Measurements from ENCODE around the gene FAM110A.
"Not testable (repeated sequence)": the region's sequence is repeated elsewhere in the genome, so short reads cannot be mapped to it uniquely, and the experiment has no call there.

FAM110A gene

GRCh38 chr20:833450-834150 lies at the start of gene FAM110A:
Gene FAM110A, plus strand, starts transcription at chr20:833715. Its CDS starts 11,090 bp downstream, at chr20:844805.
- peak; percentile 98 for DNase-seq

- DNase-seq, result no peak
Measured at GRCh38 chr20:787825-788224, 45.7 kb upstream of the FAM110A start.

DNA sequence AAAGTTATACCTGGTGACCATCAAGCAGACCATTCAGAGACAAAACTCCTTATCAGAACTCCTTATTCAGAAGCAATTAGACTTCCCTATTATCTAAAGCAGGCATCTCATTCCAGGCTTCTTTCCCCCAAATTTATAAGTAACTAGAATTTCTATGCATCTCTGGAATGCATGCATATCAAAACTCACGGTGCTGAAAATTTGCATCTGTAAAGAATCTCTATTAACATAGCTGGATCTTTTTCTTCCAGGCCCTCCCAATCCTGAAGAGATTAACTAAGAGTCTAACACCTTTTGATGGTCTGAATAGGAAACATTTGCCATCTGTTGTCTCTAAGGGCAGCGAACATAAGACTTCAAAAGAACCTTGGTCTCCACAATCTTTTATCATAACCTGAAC lies 42.5 kb upstream of the FAM110A start:
- DNase-seq, result no peak

DNA sequence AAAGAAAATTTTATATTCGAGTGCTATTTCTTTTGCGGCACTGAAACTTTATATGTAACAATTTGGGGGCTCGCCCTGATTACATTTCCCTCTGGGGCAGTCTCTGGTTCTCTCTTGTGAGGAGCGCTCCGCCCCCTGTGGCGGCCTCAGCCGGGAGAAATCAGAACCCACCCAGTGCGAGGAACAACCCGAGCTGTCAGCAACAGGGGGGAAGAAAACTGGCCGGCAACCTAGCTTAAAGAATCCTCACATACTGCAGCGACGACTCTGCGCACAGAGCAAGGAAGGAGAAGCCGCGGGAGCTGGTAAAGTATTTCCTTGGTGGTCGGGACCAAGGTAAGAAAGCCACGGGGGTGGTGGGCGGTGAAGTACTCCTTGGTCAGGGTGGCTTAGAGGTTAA lies 41.3 kb upstream of the FAM110A start:
- no peak for DNase-seq

DNA sequence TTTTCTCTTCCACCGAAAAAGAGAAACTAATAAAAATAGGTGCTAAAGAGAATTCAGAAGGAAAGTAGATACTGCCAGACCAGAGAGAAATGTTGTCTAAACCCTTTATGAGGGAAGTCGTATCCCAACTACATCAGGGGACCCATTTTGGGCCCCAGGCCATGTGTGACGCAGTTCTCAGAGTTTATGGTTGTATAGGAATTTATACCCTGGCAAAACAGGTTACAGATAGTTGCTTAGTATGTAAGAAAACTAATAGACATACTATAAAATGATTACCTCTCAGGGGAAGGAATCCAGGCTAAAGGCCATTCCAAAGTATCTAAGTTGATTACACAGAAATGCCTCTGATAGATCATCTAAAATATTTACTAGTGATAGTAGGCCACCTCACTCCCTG lies 36.6 kb upstream of the FAM110A start:
- no peak for DNase-seq

- not testable (repeated sequence) for DNase-seq
Measured at GRCh38 chr20:798746-799145, 34.8 kb upstream of the FAM110A start.

GRCh38 chr20:800026-800425 lies 33.5 kb upstream of the FAM110A start:
- DNase-seq, result not testable (repeated sequence)

GRCh38 chr20:801678-802077 lies 31.8 kb upstream of the FAM110A start:
- DNase-seq, result no peak

DNA sequence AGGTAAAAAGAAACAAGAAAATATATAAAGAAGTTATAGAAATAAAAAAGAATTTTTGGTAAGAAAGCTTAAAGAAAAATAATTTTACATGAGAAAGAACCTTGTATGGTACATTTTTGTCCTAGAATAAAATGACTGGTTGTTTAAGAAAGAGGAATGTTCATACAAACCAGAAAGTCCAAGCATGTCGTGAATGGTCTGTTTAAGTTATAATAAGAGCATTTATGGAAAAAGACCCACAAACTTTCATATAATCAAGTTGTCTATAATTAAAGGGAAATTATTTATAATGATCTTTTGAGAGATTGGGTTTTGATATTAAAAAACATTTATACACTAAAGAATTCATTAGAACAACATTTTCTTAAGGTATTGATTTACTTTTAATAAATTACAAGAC lies 27.8 kb upstream of the FAM110A start:
- no peak for DNase-seq

DNA sequence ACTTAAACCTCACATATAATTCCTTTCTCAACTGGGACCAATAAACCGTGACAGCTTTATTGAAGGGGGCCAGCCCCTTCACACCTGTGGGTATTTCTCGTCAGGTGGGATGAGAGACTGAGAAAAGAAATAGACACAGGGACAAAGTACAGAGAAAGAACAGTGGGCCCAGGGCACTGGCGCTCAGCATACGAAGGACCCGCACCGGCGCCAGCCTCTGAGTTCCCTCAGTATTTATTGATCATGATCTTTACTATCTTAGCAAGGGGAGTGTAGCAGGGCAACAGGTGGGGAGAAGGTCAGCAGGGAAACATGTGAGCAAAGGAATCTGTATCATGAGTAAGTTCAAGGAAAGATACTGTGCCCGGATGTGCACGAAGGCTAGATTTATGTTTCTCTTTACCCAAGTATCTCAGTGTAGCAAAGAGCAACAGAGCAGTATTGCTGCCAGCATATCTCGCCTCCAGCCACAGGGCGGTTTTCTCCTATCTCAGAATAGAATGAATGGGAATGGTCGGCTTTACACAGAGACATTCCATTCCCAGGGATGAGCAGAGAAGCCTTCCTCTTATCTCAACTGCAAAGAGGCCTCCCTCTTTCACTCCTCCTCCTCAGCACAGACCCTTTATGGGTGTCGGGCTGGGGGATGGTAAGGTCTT lies 21.6 kb upstream of the FAM110A start:
- DNase-seq, result not testable (repeated sequence)

DNA sequence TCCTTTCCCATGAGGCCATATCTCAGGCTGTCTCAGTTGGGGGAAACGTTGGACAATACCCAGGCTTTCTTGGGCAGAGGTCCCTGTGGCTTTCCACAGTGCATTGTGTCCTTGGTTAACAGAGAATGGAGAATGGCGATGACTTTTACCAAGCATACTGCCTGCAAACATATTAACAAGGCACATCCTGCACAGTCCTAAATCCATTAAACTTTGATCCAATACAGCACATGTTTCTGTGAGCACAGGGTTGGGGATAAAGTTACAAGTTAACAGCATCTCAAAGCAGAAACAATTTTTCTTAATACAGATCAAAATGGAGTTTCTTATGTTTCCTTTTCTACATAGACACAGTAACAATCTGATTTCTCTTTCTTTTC lies 21.1 kb upstream of the FAM110A start:
- DNase-seq, result not testable (repeated sequence)

- DNase-seq, result no peak
Measured at GRCh38 chr20:813390-813789, 20.1 kb upstream of the FAM110A start.

DNA sequence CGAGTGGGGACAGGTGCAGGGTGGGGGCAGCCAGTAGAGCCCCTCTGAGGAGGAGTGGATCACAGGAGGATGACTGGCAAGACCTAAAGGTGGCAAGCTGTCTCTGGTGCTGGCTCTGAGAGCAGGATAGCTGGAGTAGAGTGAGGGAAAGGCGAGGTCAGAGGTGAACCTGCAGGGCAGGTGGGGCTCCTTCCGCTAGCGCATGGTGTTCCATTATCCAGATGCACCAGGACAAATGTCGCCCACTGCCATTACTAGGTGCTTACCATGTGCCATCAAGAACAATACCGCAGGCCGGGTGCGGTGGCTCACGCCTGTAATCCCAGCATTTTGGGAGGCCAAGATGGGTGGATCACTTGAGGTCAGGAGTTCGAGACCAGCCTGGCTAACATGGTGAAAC lies 18.3 kb upstream of the FAM110A start:
- DNase-seq, result no peak

GRCh38 chr20:815914-816606 lies 17.5 kb upstream of the FAM110A start:
- DNase-seq, result peak; percentile 77

DNA sequence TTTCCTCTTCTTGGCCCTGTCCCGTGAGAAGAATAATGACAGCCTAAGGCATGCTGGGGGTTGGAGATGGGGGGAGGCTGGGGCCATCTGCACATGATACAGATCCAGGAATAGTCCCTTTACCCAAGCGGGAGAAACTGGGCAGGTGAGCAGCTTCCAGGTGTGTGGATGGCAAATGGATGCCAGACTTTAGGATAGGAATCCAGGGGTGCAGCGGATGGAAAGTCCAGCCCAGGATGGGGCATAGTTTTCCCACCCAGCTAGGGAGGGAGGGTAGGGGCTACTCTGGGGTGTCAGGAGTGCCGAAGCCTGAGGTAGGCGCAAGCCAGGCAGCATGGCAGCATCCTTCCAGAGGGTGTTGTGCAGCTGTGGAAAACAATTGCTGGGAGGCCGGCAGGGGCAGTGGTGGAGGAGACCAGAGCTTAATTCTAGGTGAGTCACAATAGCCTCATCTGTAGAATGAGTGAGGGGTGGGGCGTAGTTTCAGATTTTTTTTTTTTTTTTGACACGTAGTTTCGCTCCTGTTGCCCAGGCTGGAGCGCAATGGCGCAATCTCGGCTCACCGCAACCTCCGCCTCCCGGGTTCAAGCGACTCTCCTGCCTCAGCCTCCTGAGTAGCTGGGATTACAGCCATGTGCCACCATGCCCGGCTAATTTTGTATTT lies 15.4 kb upstream of the FAM110A start:
- DNase-seq, result no peak

DNA sequence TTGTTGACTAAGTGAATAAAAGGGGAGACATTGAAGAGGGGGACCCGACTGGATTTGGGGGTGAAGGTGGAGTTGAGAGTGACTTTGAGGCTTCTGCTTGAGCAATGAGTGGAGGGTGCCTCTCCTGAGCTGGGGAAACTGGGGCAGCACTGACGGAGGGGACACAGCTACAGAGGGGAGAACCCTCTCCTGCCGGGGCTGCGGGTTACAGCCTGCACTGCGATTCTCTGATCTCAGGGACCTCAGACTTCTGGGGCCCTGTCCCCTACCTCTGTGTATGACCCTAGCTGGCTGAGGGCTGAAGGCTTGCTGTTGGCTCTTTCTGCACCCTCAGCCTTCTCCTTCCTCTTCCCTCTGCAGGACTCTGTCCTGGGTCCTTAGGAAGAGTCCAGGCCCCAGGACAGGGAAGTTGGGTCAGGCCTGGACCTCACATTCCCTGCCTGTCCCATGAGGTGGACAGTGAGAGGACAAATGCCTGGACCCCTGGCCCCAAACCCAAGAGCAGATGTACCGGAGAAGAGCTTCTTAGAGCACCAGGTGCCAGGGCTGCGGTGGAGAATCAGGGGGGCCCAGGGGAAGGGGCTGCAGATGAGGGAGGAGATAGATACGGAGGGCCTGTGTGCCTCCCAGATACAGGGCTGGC lies 13.7 kb upstream of the FAM110A start:
- no peak for DNase-seq

GRCh38 chr20:820323-820953 lies 13.1 kb upstream of the FAM110A start:
- DNase-seq, result no peak

DNA sequence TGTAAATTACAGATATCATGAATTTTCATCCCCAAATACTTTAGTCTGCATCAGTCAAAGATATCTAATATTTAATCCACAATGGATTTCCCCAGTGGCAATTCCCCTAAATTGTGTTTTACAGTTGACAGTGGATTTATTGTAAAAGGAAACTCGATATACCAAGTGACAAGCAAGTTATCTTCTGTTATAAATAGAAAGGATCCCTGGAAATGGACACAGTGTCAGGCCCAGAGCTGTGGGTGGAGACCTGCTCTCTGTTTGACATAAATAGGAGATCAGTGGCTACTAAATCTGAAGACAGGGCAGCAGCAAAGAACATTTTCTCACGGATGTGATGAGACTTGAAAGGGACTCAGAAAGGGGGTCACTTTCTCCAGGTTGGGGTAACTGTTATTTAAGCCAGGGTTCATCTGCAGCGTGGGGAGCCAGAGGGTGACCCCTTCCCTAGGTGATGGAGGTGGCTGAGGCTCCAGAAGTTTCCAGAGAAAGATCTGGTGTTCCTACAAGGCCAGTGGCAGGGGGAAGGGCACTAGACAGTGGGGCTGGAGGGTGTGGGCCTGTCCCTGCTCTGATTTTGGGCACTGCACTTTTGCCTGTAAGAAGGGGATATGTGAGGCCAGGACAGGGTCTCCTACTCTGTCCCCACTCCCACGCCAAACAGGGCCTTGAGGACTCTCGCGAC lies 12.3 kb upstream of the FAM110A start:
- no peak for DNase-seq

DNA sequence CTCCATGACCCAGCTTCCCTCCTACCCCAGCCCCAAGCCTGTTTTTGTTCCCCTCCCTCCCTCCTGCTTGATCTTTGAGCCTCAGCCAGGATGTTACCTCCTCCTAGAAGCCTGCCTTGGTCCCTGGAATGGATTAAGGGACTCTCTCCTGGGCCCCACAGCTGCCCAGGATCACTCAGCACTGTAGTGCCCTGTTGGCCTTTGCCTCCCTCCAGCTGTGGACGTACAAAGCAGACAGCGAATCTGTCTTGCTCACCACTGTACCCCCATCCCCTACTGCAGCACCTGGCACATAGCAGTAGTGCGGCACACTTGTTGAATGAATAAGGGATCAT lies 11.8 kb upstream of the FAM110A start:
- DNase-seq, result no peak

DNA sequence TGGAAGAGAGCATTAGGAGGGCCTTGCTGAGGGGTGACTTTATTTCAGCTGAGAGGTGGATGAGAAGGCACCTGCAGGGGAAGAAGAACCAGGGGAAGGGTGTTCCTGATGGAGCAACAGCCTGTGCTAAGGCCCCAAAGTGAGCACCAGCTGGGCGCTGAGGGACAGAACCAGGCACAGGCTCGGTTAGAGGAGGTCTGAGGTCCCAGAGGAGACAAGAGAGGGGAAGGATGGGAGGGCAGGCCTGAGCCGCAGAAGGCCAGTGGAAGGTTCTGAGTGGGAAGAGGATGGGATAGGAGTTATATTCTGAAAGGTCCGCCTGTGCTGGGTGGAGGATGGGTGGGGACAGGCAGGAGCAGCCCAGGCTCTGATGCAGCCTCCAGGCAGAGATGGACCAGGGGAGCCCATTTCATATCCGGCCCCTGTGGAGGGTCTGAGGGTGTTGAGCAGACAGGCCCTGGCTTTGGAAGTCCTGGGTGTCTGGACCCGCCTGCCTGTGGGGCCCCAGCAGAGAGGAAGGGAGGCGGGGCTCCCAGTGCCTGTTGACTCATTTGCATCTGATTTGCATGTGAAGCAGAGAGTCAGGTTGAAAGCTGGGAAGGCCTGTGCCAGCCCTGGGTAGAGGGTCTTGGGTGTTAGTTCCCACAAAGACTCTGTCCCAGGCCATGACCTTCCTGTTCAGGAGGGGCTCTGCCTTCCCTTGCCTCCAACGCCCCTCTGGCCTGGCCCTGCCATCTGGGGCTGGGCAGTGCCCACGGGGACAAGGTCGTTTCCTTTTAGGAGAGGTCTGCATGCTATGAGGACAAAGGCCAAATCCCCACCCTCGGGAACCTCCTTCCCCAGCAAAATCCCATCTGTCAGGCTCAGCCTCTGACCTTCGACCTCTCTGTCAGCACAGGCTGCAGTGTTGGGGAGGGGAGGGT lies 10.6 kb upstream of the FAM110A start:
- no peak for DNase-seq

- DNase-seq, result no peak
Measured at GRCh38 chr20:823574-823902, 10.0 kb upstream of the FAM110A start.

All from NCI-H748 treated with DMSO at 0.1 percent for 48 hours (cell line).